ENCODE results near the gene PRKCA. TPM values are rescaled to one million over a fixed set of nuclear protein-coding genes. Genes with fewer than 3 reads are reported as not detected.

PRKCA gene
- total RNA-seq, 1 experiment from 2014 or later, result 22.6 TPM

DNA sequence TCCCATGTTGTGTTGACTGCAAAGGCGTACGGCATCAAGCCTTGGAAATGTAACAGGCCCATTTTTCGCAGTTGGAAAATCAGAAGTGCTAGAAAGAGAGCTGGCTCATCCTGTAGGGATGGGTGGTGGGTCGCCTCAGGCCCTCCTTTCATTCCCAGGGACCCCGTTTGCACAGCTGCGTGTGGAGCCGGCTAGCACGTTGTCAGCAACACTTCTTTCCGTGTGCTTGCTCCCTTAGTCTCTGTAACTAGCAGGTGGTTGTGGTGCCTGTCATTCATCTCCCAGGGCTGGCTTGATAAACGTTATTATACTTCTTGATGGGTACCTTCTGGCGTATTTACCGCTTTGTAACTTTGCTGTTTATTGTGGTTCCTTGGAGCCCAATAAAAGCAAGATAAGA, 293.5 kb downstream of the PRKCA start:
- no peak overlapping the region for H3K4me3 ChIP-seq (ENCODE audit: low read length)
- ChIA-PET POLR2A (ENCODE audit: unreplicated experiment) (no interaction called here), CTCF (no interaction called here)
- H3K27me3 ChIP-seq (ENCODE audit: low read length), result no peaks in the 10 kb centered on the region
- peaks cover 3% of the 10 kb centered on the region; the same call in 1 of the 2 replicates for H3K36me3 ChIP-seq (ENCODE audit: low read depth, low read length)
- no peak for ATAC-seq
- H4K20me1 ChIP-seq (ENCODE audit: low read length), result no peaks in the 10 kb centered on the region
- H3K9ac ChIP-seq (ENCODE audit: low read length), result no peak overlapping the region
- H3K4me2 ChIP-seq (ENCODE audit: low read length), result no peak overlapping the region
- BruUV-seq (replicated peaks), result no TSS peak
- DNase-seq, result no peak
- no peaks in the 10 kb centered on the region for H3K9me3 ChIP-seq (ENCODE audit: low read length)
- TF ChIP-seq EZH2 (IDR thresholded peaks at IDR 0.05; ENCODE audit: low read length, unreplicated experiment) (no peak), EZH2phosphoT487 (IDR thresholded peaks at IDR 0.05; ENCODE audit: borderline replicate concordance, low read length) (no peak)
- TF ChIP-seq, protein P1, sequence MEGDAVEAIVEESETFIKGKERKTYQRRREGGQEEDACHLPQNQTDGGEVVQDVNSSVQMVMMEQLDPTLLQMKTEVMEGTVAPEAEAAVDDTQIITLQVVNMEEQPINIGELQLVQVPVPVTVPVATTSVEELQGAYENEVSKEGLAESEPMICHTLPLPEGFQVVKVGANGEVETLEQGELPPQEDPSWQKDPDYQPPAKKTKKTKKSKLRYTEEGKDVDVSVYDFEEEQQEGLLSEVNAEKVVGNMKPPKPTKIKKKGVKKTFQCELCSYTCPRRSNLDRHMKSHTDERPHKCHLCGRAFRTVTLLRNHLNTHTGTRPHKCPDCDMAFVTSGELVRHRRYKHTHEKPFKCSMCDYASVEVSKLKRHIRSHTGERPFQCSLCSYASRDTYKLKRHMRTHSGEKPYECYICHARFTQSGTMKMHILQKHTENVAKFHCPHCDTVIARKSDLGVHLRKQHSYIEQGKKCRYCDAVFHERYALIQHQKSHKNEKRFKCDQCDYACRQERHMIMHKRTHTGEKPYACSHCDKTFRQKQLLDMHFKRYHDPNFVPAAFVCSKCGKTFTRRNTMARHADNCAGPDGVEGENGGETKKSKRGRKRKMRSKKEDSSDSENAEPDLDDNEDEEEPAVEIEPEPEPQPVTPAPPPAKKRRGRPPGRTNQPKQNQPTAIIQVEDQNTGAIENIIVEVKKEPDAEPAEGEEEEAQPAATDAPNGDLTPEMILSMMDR (conservative IDR thresholded peaks at IDR 0.05; ENCODE audit: low read depth, low read length), result no peak
- H3F3A ChIP-seq (ENCODE audit: low read length, unreplicated experiment), result no peaks in the 10 kb centered on the region
- H3K9me2 ChIP-seq (replicated peaks; ENCODE audit: low read length), result no peaks in the 10 kb centered on the region
- H2AFZ ChIP-seq (ENCODE audit: low read length), result no peak overlapping the region
- no peak overlapping the region for H3K27ac ChIP-seq (ENCODE audit: low read length)
- no peaks in the 10 kb centered on the region for H3K4me1 ChIP-seq (ENCODE audit: insufficient read depth, low read length)
- intact Hi-C loops (cut with micrococcal nuclease), result no loop called here
- H3K79me2 ChIP-seq (ENCODE audit: low read length), result no peaks in the 10 kb centered on the region

DNA sequence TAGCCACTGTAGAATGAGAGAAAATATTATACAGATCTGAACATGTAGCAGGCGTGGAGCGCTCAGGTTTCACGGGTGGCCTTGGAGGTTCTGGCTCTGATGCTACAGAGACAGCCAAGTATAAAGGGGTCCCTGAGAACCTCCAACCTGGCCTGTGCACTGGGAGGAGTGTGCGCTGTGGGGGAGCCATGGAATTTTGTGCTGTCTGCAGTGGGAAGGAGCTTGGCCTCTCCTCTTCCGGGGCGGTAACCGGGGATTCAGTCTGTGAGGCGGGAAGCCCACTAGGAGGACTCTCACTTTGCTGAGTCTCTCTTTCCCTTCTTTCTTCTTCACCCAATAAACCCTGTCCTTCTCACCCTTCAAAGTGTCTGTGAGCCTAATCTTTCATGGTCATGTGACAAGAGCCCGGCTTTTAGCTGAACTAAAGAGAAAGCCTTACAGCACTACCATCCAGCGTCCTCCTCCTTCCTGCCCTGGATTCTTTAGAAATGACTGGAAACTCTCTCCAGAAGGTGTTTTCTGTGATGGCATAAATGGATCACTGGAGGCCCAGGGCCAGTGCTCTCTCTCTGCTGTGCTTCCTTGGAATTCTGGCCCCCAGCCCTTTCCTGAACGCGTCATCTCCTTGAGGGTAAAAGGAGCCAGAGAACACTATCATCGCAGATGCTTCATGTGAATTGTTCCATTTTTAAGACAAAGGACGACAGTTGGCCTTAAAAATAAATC, 300.4 kb downstream of the PRKCA start:
- Histone ChIP-seq H3K27me3 (ENCODE audit: low read length) (no peaks in the 10 kb centered on the region), H3K27ac (ENCODE audit: low read length) (no peak overlapping the region), H3K9me2 (replicated peaks; ENCODE audit: low read length) (no peaks in the 10 kb centered on the region), H4K20me1 (ENCODE audit: low read length) (no peaks in the 10 kb centered on the region), H2AFZ (ENCODE audit: low read length) (no peak overlapping the region), H3K9me3 (ENCODE audit: low read length) (no peaks in the 10 kb centered on the region), H3K36me3 (ENCODE audit: low read depth, low read length) (no peaks in the 10 kb centered on the region), H3K9ac (ENCODE audit: low read length) (no peak overlapping the region), H3K4me3 (ENCODE audit: low read length) (no peak overlapping the region), H3F3A (ENCODE audit: low read length, unreplicated experiment) (no peaks in the 10 kb centered on the region), H3K4me1 (ENCODE audit: insufficient read depth, low read length) (no peaks in the 10 kb centered on the region), H3K4me2 (ENCODE audit: low read length) (no peak overlapping the region), H3K79me2 (ENCODE audit: low read length) (no peaks in the 10 kb centered on the region)
- POLR2A ChIA-PET (ENCODE audit: unreplicated experiment), result no interaction called here
- TF ChIP-seq, protein P1 (conservative IDR thresholded peaks at IDR 0.05; ENCODE audit: low read depth, low read length), result no peak
- TF ChIP-seq EZH2phosphoT487 (IDR thresholded peaks at IDR 0.05; ENCODE audit: borderline replicate concordance, low read length) (no peak), EZH2 (IDR thresholded peaks at IDR 0.05; ENCODE audit: low read length, unreplicated experiment) (no peak)
- no peak for ATAC-seq
- BruUV-seq (replicated peaks), result no TSS peak
- CTCF ChIA-PET, result no interaction called here
- intact Hi-C loops (cut with micrococcal nuclease), result no loop called here
- no peak for DNase-seq

DNA sequence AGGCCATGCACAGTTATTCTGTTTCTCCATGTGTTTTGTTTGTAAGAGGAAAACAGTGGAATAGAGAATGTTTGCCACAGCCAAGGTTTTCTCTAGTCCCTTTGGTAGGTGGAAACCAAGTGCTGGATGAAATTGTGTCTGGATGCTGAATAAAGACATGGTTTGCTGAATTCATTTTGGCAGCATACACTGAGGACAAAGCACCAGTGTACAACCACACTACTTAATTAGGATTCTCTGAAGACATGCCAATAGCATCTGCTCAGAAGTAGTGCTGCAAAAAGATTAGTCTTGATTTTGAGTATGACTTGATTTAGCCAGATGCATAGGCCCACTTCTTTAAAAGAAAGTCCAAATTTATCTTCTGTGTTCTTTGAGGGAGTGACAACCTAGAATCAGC, 302.0 kb downstream of the PRKCA start:
- Histone ChIP-seq H3K4me2 (ENCODE audit: low read length) (no peak overlapping the region), H4K20me1 (ENCODE audit: low read length) (no peaks in the 10 kb centered on the region), H3K4me1 (ENCODE audit: insufficient read depth, low read length) (no peaks in the 10 kb centered on the region), H3K9me3 (ENCODE audit: low read length) (no peaks in the 10 kb centered on the region), H3K9ac (ENCODE audit: low read length) (no peak overlapping the region), H3K79me2 (ENCODE audit: low read length) (no peaks in the 10 kb centered on the region), H3K27me3 (ENCODE audit: low read length) (no peaks in the 10 kb centered on the region), H3K36me3 (ENCODE audit: low read depth, low read length) (0 out of 2 replicates have a peak, but pooled peaks cover 2% of the 10 kb centered on the region), H3K27ac (ENCODE audit: low read length) (no peak overlapping the region), H3K4me3 (ENCODE audit: low read length) (no peak overlapping the region), H3F3A (ENCODE audit: low read length, unreplicated experiment) (no peaks in the 10 kb centered on the region), H2AFZ (ENCODE audit: low read length) (no peak overlapping the region), H3K9me2 (replicated peaks; ENCODE audit: low read length) (no peaks in the 10 kb centered on the region)
- ChIA-PET POLR2A (ENCODE audit: unreplicated experiment) (no interaction called here), CTCF (no interaction called here)
- no TSS peak for BruUV-seq (replicated peaks)
- ATAC-seq (no peak), DNase-seq (no peak)
- TF ChIP-seq EZH2 (IDR thresholded peaks at IDR 0.05; ENCODE audit: low read length, unreplicated experiment), result no peak
- no peak for TF ChIP-seq EZH2phosphoT487 (IDR thresholded peaks at IDR 0.05; ENCODE audit: borderline replicate concordance, low read length)
- TF ChIP-seq, protein P1 (conservative IDR thresholded peaks at IDR 0.05; ENCODE audit: low read depth, low read length), result no peak
- intact Hi-C loops (cut with micrococcal nuclease), result no loop called here
